HCT116 (cell line): ENCODE data around the gene BICRA. TPM values are rescaled to one million over a fixed set of nuclear protein-coding genes. Genes with fewer than 3 reads are reported as not detected.

Source experiments
- ATAC-seq: fragments of 200-7000 bp; cut with Tn5 transposase; 2 replicates; pipeline ENCODE4 v1.9.1; 2020; ENCODE audit warnings: mild to moderate bottlenecking, moderate library complexity
- BruUV-seq: library from RNA; stranded (reverse); fragments of 400-500 nt; replicated peaks from 2 replicates; lab custom pipeline; 2021; lab: Mats Ljungman, UMichigan
- CTCF ChIA-PET: fragments of 300-600 bp; sonication (Branson Sonifier 250); formaldehyde crosslinking; loops from one replicate; lab custom pipeline; 2021; ENCODE audit warnings: antibody characterized with exemption; lab: Charles Lee
- POLR2A ChIA-PET: fragments of 300-600, 350-600 bp; sonication (Branson Sonifier 250); formaldehyde crosslinking; loops from one replicate; lab custom pipeline; 2021; ENCODE audit warnings: antibody characterized with exemption; lab: Charles Lee
- RAD21 ChIA-PET, 2 experiments: fragments of 300-600 bp; sonication (Branson Sonifier 250); formaldehyde crosslinking; loops; one replicate each; lab custom pipeline; 2023; ENCODE audit warnings: low total read pairs in 2 of 2; ENCODE audit not compliant: uncharacterized antibody in 2 of 2, unreplicated experiment in 2 of 2, low non-redundant PET in 1 of 2; lab: Charles Lee
- DNase-seq: peaks from one replicate; pipeline ENCODE4 v3.0.0-alpha.2; 2010; ENCODE audit warnings: low read depth, low spot score
- H2AFZ ChIP-seq: fragments of 200-600 bp; shearing (Covaris generic), sonication (generic); 2 replicates; pipeline ENCODE4 v1.6.1; 2017; ENCODE audit warnings: low read depth, mixed run types, mixed read lengths, antibody characterized with exemption, low read length; ENCODE audit not compliant: poor library complexity, severe bottlenecking
- H3K27ac ChIP-seq: 2 replicates; pipeline ENCODE4 v1.5.1; 2012; ENCODE audit warnings: low read depth, low read length
- H3K27me3 ChIP-seq: fragments of 200-600 bp; sonication (generic); 2 replicates; pipeline ENCODE4 v1.6.1; 2016; ENCODE audit warnings: mixed run types, low read length, mixed read lengths; ENCODE audit not compliant: insufficient read depth
- H3K36me3 ChIP-seq, 2 experiments: fragments of 200-500 bp in 1 of 2; fragments of 200-600 bp in 1 of 2; sonication (Bioruptor generic) in 1 of 2; sonication (generic) in 1 of 2; 2 replicates each; pipeline versions ENCODE4 v1.5.1 to v1.6.1; 2014 to 2016; ENCODE audit warnings: low read length in 2 of 2, inconsistent platforms in 1 of 2, mixed read lengths in 1 of 2, mixed run types in 1 of 2; ENCODE audit not compliant: insufficient read depth in 2 of 2, control insufficient read depth in 1 of 2
- H3K4me1 ChIP-seq, 2 experiments: fragments of 200-600 bp in 1 of 2; sonication (generic) in 1 of 2; 2 replicates each; pipeline versions ENCODE4 v1.5.1 to v1.6.1; 2012 to 2017; ENCODE audit warnings: low read length in 2 of 2, inconsistent platforms in 1 of 2, mild to moderate bottlenecking in 1 of 2, mixed read lengths in 1 of 2, mixed run types in 1 of 2, moderate library complexity in 1 of 2; ENCODE audit not compliant: insufficient read depth in 2 of 2, control insufficient read depth in 1 of 2
- H3K4me2 ChIP-seq: fragments of 200-600 bp; sonication (generic); 2 replicates; pipeline ENCODE4 v1.6.1; 2017; ENCODE audit warnings: mixed run types, low read length, mixed read lengths
- H3K4me3 ChIP-seq, 2 experiments: fragments of 200-600 bp in 1 of 2; sonication (generic) in 1 of 2; replicated peaks in 1 of 2; 2 replicates each; pipeline ENCODE4 v1.5.1; 2011 to 2016; ENCODE audit warnings: low read length in 2 of 2, control low read depth in 1 of 2, low read depth in 1 of 2, mild to moderate bottlenecking in 1 of 2, mixed read lengths in 1 of 2, mixed run types in 1 of 2
- H3K79me2 ChIP-seq: fragments of 200-600 bp; sonication (generic); 2 replicates; pipeline ENCODE4 v1.6.1; 2017; ENCODE audit warnings: mild to moderate bottlenecking, mixed run types, low read length, moderate library complexity, mixed read lengths; ENCODE audit not compliant: insufficient read depth
- H3K9ac ChIP-seq: fragments of 200-600 bp; sonication (generic); 2 replicates; pipeline ENCODE4 v1.6.1; 2016; ENCODE audit warnings: low read length, mixed read lengths
- H3K9me2 ChIP-seq: fragments of 200-600 bp; sonication (generic), shearing (Covaris generic); 2 replicates; pipeline ENCODE4 v1.6.1; 2017; ENCODE audit warnings: mixed run types, mild to moderate bottlenecking, moderate library complexity; ENCODE audit not compliant: insufficient read depth
- H3K9me3 ChIP-seq, 2 experiments: fragments of 200-500 bp in 1 of 2; fragments of 200-600 bp in 1 of 2; sonication (Bioruptor generic) in 1 of 2; sonication (generic) in 1 of 2; 2 replicates each; pipeline ENCODE4 v1.6.1; 2014 to 2017; ENCODE audit warnings: low read length in 2 of 2, mixed read lengths in 2 of 2, inconsistent platforms in 1 of 2, low read depth in 1 of 2, mild to moderate bottlenecking in 1 of 2, mixed run types in 1 of 2, moderate library complexity in 1 of 2; ENCODE audit not compliant: control insufficient read depth in 1 of 2, insufficient read depth in 1 of 2
- H4K20me1 ChIP-seq: fragments of 200-600 bp; sonication (generic), shearing (Covaris generic); 2 replicates; pipeline ENCODE4 v1.6.1; 2017; ENCODE audit warnings: mixed run types, mild to moderate bottlenecking, moderate library complexity; ENCODE audit not compliant: insufficient read depth
- ATF3 ChIP-seq: IDR thresholded peaks from 2 replicates; pipeline ENCODE4 v1.6.1; 2012
- CEBPB ChIP-seq: IDR thresholded peaks from 2 replicates; pipeline ENCODE4 v1.6.1; 2012; ENCODE audit warnings: low read depth
- EGR1 ChIP-seq: IDR thresholded peaks from 2 replicates; pipeline ENCODE4 v1.6.1; 2012; ENCODE audit warnings: low read depth
- ELF1 ChIP-seq: IDR thresholded peaks from 2 replicates; pipeline ENCODE4 v1.6.1; 2012; ENCODE audit warnings: low read depth, borderline replicate concordance
- POLR2A ChIP-seq: IDR thresholded peaks from 2 replicates; pipeline ENCODE4 v1.7.0; 2011; ENCODE audit warnings: borderline replicate concordance; ENCODE audit not compliant: insufficient read depth, insufficient read length; ENCODE audit errors: extremely low read depth
- intact Hi-C: fragments of 100-400 bp; cut with micrococcal nuclease; formaldehyde crosslinking; loops from 2 replicates; pipeline ENCODE4 v1.10.0; 2022
- total RNA-seq: library from RNA; stranded (reverse); gene quantifications from one replicate; pipeline ENCODE4 v1.2.1, GENCODE V29; 2021; ENCODE audit not compliant: unreplicated experiment
- TF ChIP-seq, protein P1 (sequence below): IDR thresholded peaks from 2 replicates; pipeline ENCODE4 v1.6.1; 2012
- TF ChIP-seq, protein P2 (sequence below), 3 experiments: fragments of 200-600 bp in 1 of 3; sonication (generic) in 1 of 3; IDR thresholded peaks in 2 of 3; conservative IDR thresholded peaks in 1 of 3; 2 replicates each; pipeline ENCODE4 v1.5.1; 2012 to 2017; ENCODE audit warnings: low read depth in 2 of 3, low read length in 2 of 3, antibody characterized with exemption in 1 of 3, borderline replicate concordance in 1 of 3, control low read depth in 1 of 3, mild to moderate bottlenecking in 1 of 3, mixed read lengths in 1 of 3, mixed run types in 1 of 3, moderate library complexity in 1 of 3; ENCODE audit not compliant: insufficient read depth in 1 of 3
- TF ChIP-seq, protein P3 (sequence below): IDR thresholded peaks from 2 replicates; pipeline ENCODE4 v1.6.1; 2011; ENCODE audit warnings: mild to moderate bottlenecking, low read length, moderate library complexity; ENCODE audit not compliant: insufficient replicate concordance; ENCODE audit errors: extremely low read depth

Gene BICRA
- total RNA-seq, 1 experiment from 2014 or later, result 11.3 TPM

- TF ChIP-seq, protein P1, sequence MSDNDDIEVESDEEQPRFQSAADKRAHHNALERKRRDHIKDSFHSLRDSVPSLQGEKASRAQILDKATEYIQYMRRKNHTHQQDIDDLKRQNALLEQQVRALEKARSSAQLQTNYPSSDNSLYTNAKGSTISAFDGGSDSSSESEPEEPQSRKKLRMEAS, result no peak
- TF ChIP-seq POLR2A, result no peak
- TF ChIP-seq, protein P2, sequence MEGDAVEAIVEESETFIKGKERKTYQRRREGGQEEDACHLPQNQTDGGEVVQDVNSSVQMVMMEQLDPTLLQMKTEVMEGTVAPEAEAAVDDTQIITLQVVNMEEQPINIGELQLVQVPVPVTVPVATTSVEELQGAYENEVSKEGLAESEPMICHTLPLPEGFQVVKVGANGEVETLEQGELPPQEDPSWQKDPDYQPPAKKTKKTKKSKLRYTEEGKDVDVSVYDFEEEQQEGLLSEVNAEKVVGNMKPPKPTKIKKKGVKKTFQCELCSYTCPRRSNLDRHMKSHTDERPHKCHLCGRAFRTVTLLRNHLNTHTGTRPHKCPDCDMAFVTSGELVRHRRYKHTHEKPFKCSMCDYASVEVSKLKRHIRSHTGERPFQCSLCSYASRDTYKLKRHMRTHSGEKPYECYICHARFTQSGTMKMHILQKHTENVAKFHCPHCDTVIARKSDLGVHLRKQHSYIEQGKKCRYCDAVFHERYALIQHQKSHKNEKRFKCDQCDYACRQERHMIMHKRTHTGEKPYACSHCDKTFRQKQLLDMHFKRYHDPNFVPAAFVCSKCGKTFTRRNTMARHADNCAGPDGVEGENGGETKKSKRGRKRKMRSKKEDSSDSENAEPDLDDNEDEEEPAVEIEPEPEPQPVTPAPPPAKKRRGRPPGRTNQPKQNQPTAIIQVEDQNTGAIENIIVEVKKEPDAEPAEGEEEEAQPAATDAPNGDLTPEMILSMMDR (IDR thresholded peaks at IDR 0.05 in 2 of 3, conservative IDR thresholded peaks at IDR 0.05 in 1 of 3; ENCODE audit: borderline replicate concordance in 1 of 3, insufficient read depth in 1 of 3, low read depth in 2 of 3, low read length in 2 of 3), result no peak
- TF ChIP-seq EGR1, result no peak
Observed at GRCh38 chr19:47561440-47562057, 47.4 kb upstream of the BICRA start (continued).

GRCh38 chr19:47564081-47564480 is 44.9 kb upstream of the BICRA start:
- H3K4me1 ChIP-seq, result no peaks in the 10 kb centered on the region
- no peak overlapping the region for H3K27ac ChIP-seq
- H3K9me2 ChIP-seq, result no peaks in the 10 kb centered on the region
- H3K36me3 ChIP-seq, result no peaks in the 10 kb centered on the region
- H2AFZ ChIP-seq, result no peak overlapping the region
- DNase-seq, result no peak
- H4K20me1 ChIP-seq, result no peaks in the 10 kb centered on the region
- no peaks in the 10 kb centered on the region for H3K27me3 ChIP-seq
- POLR2A ChIA-PET, result no interaction called here
- TF ChIP-seq, protein P3, sequence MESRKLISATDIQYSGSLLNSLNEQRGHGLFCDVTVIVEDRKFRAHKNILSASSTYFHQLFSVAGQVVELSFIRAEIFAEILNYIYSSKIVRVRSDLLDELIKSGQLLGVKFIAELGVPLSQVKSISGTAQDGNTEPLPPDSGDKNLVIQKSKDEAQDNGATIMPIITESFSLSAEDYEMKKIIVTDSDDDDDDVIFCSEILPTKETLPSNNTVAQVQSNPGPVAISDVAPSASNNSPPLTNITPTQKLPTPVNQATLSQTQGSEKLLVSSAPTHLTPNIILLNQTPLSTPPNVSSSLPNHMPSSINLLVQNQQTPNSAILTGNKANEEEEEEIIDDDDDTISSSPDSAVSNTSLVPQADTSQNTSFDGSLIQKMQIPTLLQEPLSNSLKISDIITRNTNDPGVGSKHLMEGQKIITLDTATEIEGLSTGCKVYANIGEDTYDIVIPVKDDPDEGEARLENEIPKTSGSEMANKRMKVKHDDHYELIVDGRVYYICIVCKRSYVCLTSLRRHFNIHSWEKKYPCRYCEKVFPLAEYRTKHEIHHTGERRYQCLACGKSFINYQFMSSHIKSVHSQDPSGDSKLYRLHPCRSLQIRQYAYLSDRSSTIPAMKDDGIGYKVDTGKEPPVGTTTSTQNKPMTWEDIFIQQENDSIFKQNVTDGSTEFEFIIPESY, result no peak
- TF ChIP-seq ELF1, result no peak
- TF ChIP-seq ATF3, result no peak
- TF ChIP-seq POLR2A, result no peak
- no peak for TF ChIP-seq EGR1
- no peak for TF ChIP-seq CEBPB
- TF ChIP-seq, all 23 proteins: peak for 0
- ChIA-PET CTCF (no interaction called here), RAD21 (no interaction called here)
- no peak for ATAC-seq
- Histone ChIP-seq H3K4me3 (no peak overlapping the region), H3K79me2 (no peaks in the 10 kb centered on the region), H3K9ac (no peak overlapping the region), H3K9me3 (no peaks in the 10 kb centered on the region), H3K4me2 (no peak overlapping the region)
- no TSS peak for BruUV-seq
- intact Hi-C loops, result no loop called here
